WTC11 (cell line): Measurements from ENCODE around the gene SLC25A28. TPM values are rescaled to one million over a fixed set of nuclear protein-coding genes. Genes with fewer than 3 reads are reported as not detected.

Source experiments
- ATAC-seq: fragments of 200-7000 bp; cut with Tn5 transposase; 2 replicates; pipeline ENCODE4 v1.10.0; 2021; ENCODE audit warnings: mild to moderate bottlenecking, moderate library complexity
- CTCF ChIA-PET: fragments of 300-600 bp; sonication (Branson Sonifier 250); formaldehyde crosslinking; loops from one replicate; lab custom pipeline; 2021; ENCODE audit warnings: antibody characterized with exemption; lab: Charles Lee
- POLR2A ChIA-PET: fragments of 350-600 bp; sonication (Branson Sonifier 250); formaldehyde crosslinking; loops from one replicate; lab custom pipeline; 2021; ENCODE audit warnings: antibody characterized with exemption; lab: Charles Lee
- DNase-seq: peaks from one replicate; pipeline ENCODE4 v3.0.0; 2021; ENCODE audit warnings: low spot score
- H3K27ac Mint-ChIP-seq: 2 replicates; pipeline ENCODE4 v1.8.0; 2021; ENCODE audit warnings: mixed read lengths
- H3K27me3 Mint-ChIP-seq: 2 replicates; pipeline ENCODE4 v1.8.0; 2021; ENCODE audit warnings: low read depth, mild to moderate bottlenecking, moderate library complexity, mixed read lengths
- H3K36me3 Mint-ChIP-seq: 2 replicates; pipeline ENCODE4 v1.8.0; 2021; ENCODE audit warnings: mixed read lengths
- H3K4me1 Mint-ChIP-seq: 2 replicates; pipeline ENCODE4 v1.8.0; 2022; ENCODE audit warnings: mixed read lengths
- H3K4me3 Mint-ChIP-seq: 2 replicates; pipeline ENCODE4 v1.8.0; 2021; ENCODE audit warnings: mild to moderate bottlenecking, moderate library complexity, mixed read lengths
- H3K9me3 Mint-ChIP-seq: 2 replicates; pipeline ENCODE4 v1.8.0; 2021; ENCODE audit warnings: mixed read lengths
- ATF6 ChIP-seq: sonication (generic); formaldehyde crosslinking; IDR thresholded peaks from 2 replicates; pipeline ENCODE4 v1.8.1; 2023; ENCODE audit warnings: mild to moderate bottlenecking, missing genetic modification reagents
- CTCF ChIP-seq: fragments of 200-600 bp; IDR thresholded peaks from 2 replicates; pipeline ENCODE4 v1.8.0; 2022; ENCODE audit warnings: antibody characterized with exemption
- FOXJ3 ChIP-seq: sonication (generic); formaldehyde crosslinking; IDR thresholded peaks from 2 replicates; pipeline ENCODE4 v1.9.0; 2021; ENCODE audit warnings: missing genetic modification reagents, mild to moderate bottlenecking, borderline replicate concordance
- FOXP1 ChIP-seq: sonication (generic); formaldehyde crosslinking; IDR thresholded peaks from 2 replicates; pipeline ENCODE4 v1.8.0; 2022; ENCODE audit warnings: missing genetic modification reagents, mild to moderate bottlenecking, moderate library complexity, borderline replicate concordance
- GABPB1 ChIP-seq: sonication (generic); formaldehyde crosslinking; IDR thresholded peaks from 2 replicates; pipeline ENCODE4 v1.8.1; 2023; ENCODE audit warnings: mild to moderate bottlenecking, missing genetic modification reagents
- GTF2I ChIP-seq: fragments of 250-450 bp; sonication (Bioruptor Pico); conservative IDR thresholded peaks from 2 replicates; pipeline ENCODE4 v1.4.0; 2021; ENCODE audit warnings: mild to moderate bottlenecking
- HMGA2 ChIP-seq: fragments of 250-450 bp; sonication (Bioruptor Pico); IDR thresholded peaks from 2 replicates; pipeline ENCODE4 v1.4.0; 2021; ENCODE audit warnings: mild to moderate bottlenecking, moderate library complexity
- IRF2 ChIP-seq: sonication (generic); formaldehyde crosslinking; IDR thresholded peaks from 2 replicates; pipeline ENCODE4 v1.8.0; 2022; ENCODE audit warnings: low read depth, missing genetic modification reagents, borderline replicate concordance
- PRRX2 ChIP-seq: fragments of 250-450 bp; sonication (Bioruptor Pico); IDR thresholded peaks from 2 replicates; pipeline ENCODE4 v1.8.0; 2021; ENCODE audit warnings: mild to moderate bottlenecking
- RORB ChIP-seq: fragments of 250-450 bp; sonication (Bioruptor Pico); IDR thresholded peaks from 2 replicates; pipeline ENCODE4 v1.9.0; 2021; ENCODE audit warnings: mild to moderate bottlenecking
- TEAD1 ChIP-seq: sonication (generic); formaldehyde crosslinking; IDR thresholded peaks from 2 replicates; pipeline ENCODE4 v1.8.0; 2022; ENCODE audit warnings: mild to moderate bottlenecking, missing genetic modification reagents
- TP53 ChIP-seq: sonication (generic); formaldehyde crosslinking; IDR thresholded peaks from 2 replicates; pipeline ENCODE4 v1.8.1; 2023; ENCODE audit warnings: mild to moderate bottlenecking, missing genetic modification reagents
- ZBTB21 ChIP-seq: sonication (generic); formaldehyde crosslinking; IDR thresholded peaks from 2 replicates; pipeline ENCODE4 v1.8.1; 2023; ENCODE audit warnings: mild to moderate bottlenecking, missing genetic modification reagents, borderline replicate concordance
- ZNF219 ChIP-seq: sonication (generic); formaldehyde crosslinking; IDR thresholded peaks from 2 replicates; pipeline ENCODE4 v1.8.0; 2023; ENCODE audit warnings: missing genetic modification reagents, mild to moderate bottlenecking, borderline replicate concordance
- ZNF263 ChIP-seq: sonication (generic); formaldehyde crosslinking; IDR thresholded peaks from 2 replicates; pipeline ENCODE4 v1.8.1; 2022; ENCODE audit warnings: low read depth, mild to moderate bottlenecking, moderate library complexity, missing genetic modification reagents
- total RNA-seq: library from RNA; stranded (reverse); gene quantifications from 3 replicates; pipeline ENCODE4 v1.2.3, GENCODE V29; 2021
- TF ChIP-seq, protein P1 (sequence below): sonication (generic); formaldehyde crosslinking; IDR thresholded peaks from 2 replicates; pipeline ENCODE4 v1.8.0; 2023; ENCODE audit warnings: mild to moderate bottlenecking, missing genetic modification reagents
- TF ChIP-seq, protein P2 (sequence below): sonication (generic); formaldehyde crosslinking; IDR thresholded peaks from 2 replicates; pipeline ENCODE4 v1.8.1; 2022; ENCODE audit warnings: mild to moderate bottlenecking, missing genetic modification reagents, moderate library complexity, borderline replicate concordance

SLC25A28 gene
- total RNA-seq, 1 experiment from 2014 or later: 18.2 TPM

DNA sequence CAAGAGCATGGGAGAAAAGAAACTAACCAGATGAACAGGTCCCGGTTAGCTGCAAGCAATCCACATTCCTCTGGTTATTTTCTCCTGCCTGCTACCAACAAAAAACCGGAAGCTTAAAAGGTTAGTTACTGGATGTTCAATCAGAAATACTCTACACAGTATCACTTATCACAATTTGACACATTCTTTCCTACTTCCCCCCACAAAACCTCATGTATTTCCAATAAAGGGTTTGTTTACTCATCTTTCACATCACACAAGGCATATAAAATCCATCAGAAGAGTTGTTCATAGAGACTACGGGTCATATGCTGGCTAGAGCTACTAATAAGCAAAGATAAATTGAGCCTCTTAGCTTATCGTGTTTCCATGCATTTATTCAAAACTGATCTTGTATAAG lies 4.8 kb downstream of the SLC25A28 start:
- CTCF ChIA-PET: interaction anchor here (0.6 to 2.8 kb wide), 6 partner anchors 12 to 1602 kb away, joined by 3 to 9 read pairs (median 4); partner anchors contain the start of gene ENTPD7
- TF ChIP-seq RORB (CRISPR knock-in tag) (no peak), FOXJ3 (CRISPR knock-in tag) (no peak), ZNF219 (no peak), TP53 (CRISPR knock-in tag) (no peak), ZNF263 (no peak), IRF2 (CRISPR knock-in tag) (no peak), ZBTB21 (CRISPR knock-in tag) (no peak), FOXP1 (CRISPR knock-in tag) (no peak), HMGA2 (CRISPR knock-in tag) (no peak), TEAD1 (no peak), PRRX2 (CRISPR knock-in tag) (no peak), GABPB1 (CRISPR knock-in tag) (no peak), GTF2I (CRISPR knock-in tag) (no peak)
- TF ChIP-seq, protein P1, sequence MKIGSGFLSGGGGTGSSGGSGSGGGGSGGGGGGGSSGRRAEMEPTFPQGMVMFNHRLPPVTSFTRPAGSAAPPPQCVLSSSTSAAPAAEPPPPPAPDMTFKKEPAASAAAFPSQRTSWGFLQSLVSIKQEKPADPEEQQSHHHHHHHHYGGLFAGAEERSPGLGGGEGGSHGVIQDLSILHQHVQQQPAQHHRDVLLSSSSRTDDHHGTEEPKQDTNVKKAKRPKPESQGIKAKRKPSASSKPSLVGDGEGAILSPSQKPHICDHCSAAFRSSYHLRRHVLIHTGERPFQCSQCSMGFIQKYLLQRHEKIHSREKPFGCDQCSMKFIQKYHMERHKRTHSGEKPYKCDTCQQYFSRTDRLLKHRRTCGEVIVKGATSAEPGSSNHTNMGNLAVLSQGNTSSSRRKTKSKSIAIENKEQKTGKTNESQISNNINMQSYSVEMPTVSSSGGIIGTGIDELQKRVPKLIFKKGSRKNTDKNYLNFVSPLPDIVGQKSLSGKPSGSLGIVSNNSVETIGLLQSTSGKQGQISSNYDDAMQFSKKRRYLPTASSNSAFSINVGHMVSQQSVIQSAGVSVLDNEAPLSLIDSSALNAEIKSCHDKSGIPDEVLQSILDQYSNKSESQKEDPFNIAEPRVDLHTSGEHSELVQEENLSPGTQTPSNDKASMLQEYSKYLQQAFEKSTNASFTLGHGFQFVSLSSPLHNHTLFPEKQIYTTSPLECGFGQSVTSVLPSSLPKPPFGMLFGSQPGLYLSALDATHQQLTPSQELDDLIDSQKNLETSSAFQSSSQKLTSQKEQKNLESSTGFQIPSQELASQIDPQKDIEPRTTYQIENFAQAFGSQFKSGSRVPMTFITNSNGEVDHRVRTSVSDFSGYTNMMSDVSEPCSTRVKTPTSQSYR (CRISPR knock-in tag): no peak
- TF ChIP-seq, protein P2, sequence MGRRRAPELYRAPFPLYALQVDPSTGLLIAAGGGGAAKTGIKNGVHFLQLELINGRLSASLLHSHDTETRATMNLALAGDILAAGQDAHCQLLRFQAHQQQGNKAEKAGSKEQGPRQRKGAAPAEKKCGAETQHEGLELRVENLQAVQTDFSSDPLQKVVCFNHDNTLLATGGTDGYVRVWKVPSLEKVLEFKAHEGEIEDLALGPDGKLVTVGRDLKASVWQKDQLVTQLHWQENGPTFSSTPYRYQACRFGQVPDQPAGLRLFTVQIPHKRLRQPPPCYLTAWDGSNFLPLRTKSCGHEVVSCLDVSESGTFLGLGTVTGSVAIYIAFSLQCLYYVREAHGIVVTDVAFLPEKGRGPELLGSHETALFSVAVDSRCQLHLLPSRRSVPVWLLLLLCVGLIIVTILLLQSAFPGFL (CRISPR knock-in tag): no peak
- Mint-ChIP-seq H3K27me3 (no peaks in the 10 kb centered on the region), H3K9me3 (no peaks in the 10 kb centered on the region), H3K27ac (no peak overlapping the region), H3K4me1 (peaks cover 26% of the 10 kb centered on the region), H3K36me3 (no peaks in the 10 kb centered on the region), H3K4me3 (no peak overlapping the region)
- DNase-seq (no peak), ATAC-seq (no peak)
- POLR2A ChIA-PET: interaction anchor here (0.6 to 0.7 kb wide), 2 partner anchors 57 to 206 kb away, joined by 4 to 7 read pairs; no protein-coding TSS in a partner anchor

- H3K36me3 Mint-ChIP-seq: no peaks in the 10 kb centered on the region
- ATAC-seq: peak; percentile 87
- H3K27me3 Mint-ChIP-seq: no peaks in the 10 kb centered on the region
- TF ChIP-seq ATF6 (no peak), CTCF (peak; percentile 73)
- DNase-seq: peak; percentile 23
- no peaks in the 10 kb centered on the region for H3K9me3 Mint-ChIP-seq
- H3K27ac Mint-ChIP-seq: no peak overlapping the region
- POLR2A ChIA-PET: interaction anchor here (0.6 to 1.3 kb wide), 3 partner anchors 176 to 223 kb away, joined by 3 to 7 read pairs (median 3); partner anchors contain the start of gene GOT1
- CTCF ChIA-PET: interaction anchor here (0.7 to 3.4 kb wide), 26 partner anchors 9 to 907 kb away, joined by 3 to 78 read pairs (median 4); partner anchors contain the start of genes ENTPD7, GOT1 and SLC25A28
- H3K4me1 Mint-ChIP-seq: peaks cover 6% of the 10 kb centered on the region
- H3K4me3 Mint-ChIP-seq: no peak overlapping the region
Observed at GRCh38 chr10:99612167-99612831, 7.9 kb downstream of the SLC25A28 start.
